ENCODE measurements around the gene SMIM21. TPM values are rescaled to one million over a fixed set of nuclear protein-coding genes. Genes with fewer than 3 reads are reported as not detected.

SMIM21 gene
- polyA plus RNA-seq, 1 donor (not counting 4 experiments of a cell fraction or from before 2014, with no cell fraction given), result not detected

DNA sequence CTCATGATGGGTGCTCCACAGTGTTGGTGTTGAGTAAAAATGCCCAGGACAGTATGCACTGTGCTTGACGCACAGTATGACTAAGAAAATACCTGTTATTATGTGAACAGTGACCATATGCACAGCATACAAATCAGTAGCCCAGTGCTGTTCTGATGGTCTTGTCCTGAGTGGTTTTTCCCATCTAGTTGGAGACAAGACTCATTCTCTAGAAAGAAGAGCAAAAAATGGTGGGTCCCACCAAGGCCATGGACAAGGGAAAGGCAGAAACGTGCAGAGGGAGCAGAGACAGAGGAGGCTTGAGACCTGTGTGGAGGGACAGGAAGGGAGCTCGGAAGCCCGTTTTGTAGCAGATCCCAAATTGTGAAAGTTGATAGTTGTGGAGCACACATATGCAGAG is 987 bp upstream of the SMIM21 start:
- FAIRE-seq (no peak), DNase-seq (ENCODE audit: low read depth, low spot score) (no peak)
- H3K79me2 ChIP-seq (ENCODE audit: control insufficient read depth, insufficient read depth, low read length), result no peaks in the 10 kb centered on the region
- H3K9ac ChIP-seq (ENCODE audit: control insufficient read depth, extremely low read depth, insufficient read depth, low read length), result no peak overlapping the region
- no peak for TF ChIP-seq EZH2 (IDR thresholded peaks at IDR 0.05; ENCODE audit: low read length)
- no peak for TF ChIP-seq CTCF (optimal IDR thresholded peaks at IDR 0.05 in 1 of 3, IDR thresholded peaks at IDR 0.05 in 1 of 3, conservative IDR thresholded peaks at IDR 0.05 in 1 of 3; ENCODE audit: extremely low read depth in 1 of 3, insufficient read depth in 2 of 3, low read length in 3 of 3)
- H2AFZ ChIP-seq (ENCODE audit: control insufficient read depth, low read length), result no peak overlapping the region
- H3K4me1 ChIP-seq (ENCODE audit: control insufficient read depth, extremely low read depth, insufficient read depth, low read length), result no peaks in the 10 kb centered on the region
- no peak overlapping the region for H3K27ac ChIP-seq (ENCODE audit: control insufficient read depth, insufficient read depth, low read length)
- no peaks in the 10 kb centered on the region for H3K9me3 ChIP-seq (ENCODE audit: control insufficient read depth, low read depth, low read length)
- no peak overlapping the region for H3K4me2 ChIP-seq (ENCODE audit: control insufficient read depth, extremely low read depth, insufficient read depth, low read depth, low read length)
- H3K9me1 ChIP-seq (ENCODE audit: control insufficient read depth, extremely low read depth, insufficient read depth, low read length), result no peaks in the 10 kb centered on the region
- dilution Hi-C loops (cut with MboI; ENCODE audit: extremely low pct_ligation_motif_present, low sequenced_read_pairs), result no loop called here
- H3K36me3 ChIP-seq (ENCODE audit: control insufficient read depth in 2 of 2, extremely low read depth in 1 of 2, insufficient read depth in 2 of 2, low read length in 2 of 2), result no peaks in the 10 kb centered on the region
- no peaks in the 10 kb centered on the region for H4K20me1 ChIP-seq (ENCODE audit: control insufficient read depth, extremely low read depth, insufficient read depth, low read length)
- peaks cover 3% of the 10 kb centered on the region for H3K27me3 ChIP-seq (ENCODE audit: control insufficient read depth, extremely low read depth, insufficient read depth, low read length)
- no peak overlapping the region for H3K4me3 ChIP-seq (ENCODE audit: control insufficient read depth in 2 of 3, extremely low read depth in 1 of 3, insufficient read depth in 2 of 3, low read depth in 1 of 3, low read length in 3 of 3)

DNA sequence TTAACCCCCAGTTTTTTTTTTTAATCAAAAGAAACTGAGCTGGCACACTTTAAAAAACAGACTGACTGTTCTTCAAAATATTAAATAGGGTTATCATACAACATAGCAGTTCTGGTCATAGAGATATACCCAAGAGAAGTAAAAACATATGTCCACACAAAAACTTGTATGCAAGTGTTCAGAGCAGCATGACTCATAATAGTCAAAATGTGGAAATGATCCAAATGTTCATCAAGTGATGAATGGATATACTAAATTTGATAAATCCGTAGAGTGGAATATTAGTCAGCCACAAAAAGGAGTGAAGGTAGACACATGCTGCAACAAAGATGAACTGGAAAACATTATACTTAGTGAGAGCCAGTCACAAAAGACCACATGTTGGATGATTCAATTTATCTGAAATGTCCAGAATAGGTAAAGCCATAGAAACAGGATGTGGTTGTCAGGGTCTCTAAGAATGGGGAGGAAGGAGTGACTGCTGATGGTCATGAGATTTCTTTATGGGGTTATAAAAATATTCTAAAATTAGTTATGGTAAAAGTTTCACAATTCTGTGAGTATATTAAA is 5.1 kb downstream of the SMIM21 start:
- dilution Hi-C loops (cut with MboI; ENCODE audit: extremely low pct_ligation_motif_present, low sequenced_read_pairs), result no loop called here

More for the DNA sequence above, 5.1 kb downstream of the SMIM21 start:
- H3K9ac ChIP-seq (ENCODE audit: control insufficient read depth, extremely low read depth, insufficient read depth, low read length), result no peak overlapping the region
- H3K9me3 ChIP-seq (ENCODE audit: control insufficient read depth, low read depth, low read length), result no peaks in the 10 kb centered on the region
- H4K20me1 ChIP-seq (ENCODE audit: control insufficient read depth, extremely low read depth, insufficient read depth, low read length), result no peaks in the 10 kb centered on the region
- H3K36me3 ChIP-seq (ENCODE audit: control insufficient read depth in 2 of 2, extremely low read depth in 1 of 2, insufficient read depth in 2 of 2, low read length in 2 of 2), result no peaks in the 10 kb centered on the region
- DNase-seq (ENCODE audit: low read depth, low spot score), result no peak
- no peak for FAIRE-seq
- H3K4me2 ChIP-seq (ENCODE audit: control insufficient read depth, extremely low read depth, insufficient read depth, low read depth, low read length), result no peak overlapping the region
- H3K27ac ChIP-seq (ENCODE audit: control insufficient read depth, insufficient read depth, low read length), result no peak overlapping the region
- H3K9me1 ChIP-seq (ENCODE audit: control insufficient read depth, extremely low read depth, insufficient read depth, low read length), result no peaks in the 10 kb centered on the region
- no peak overlapping the region for H2AFZ ChIP-seq (ENCODE audit: control insufficient read depth, low read length)
- no peaks in the 10 kb centered on the region for H3K4me1 ChIP-seq (ENCODE audit: control insufficient read depth, extremely low read depth, insufficient read depth, low read length)
- H3K4me3 ChIP-seq (ENCODE audit: control insufficient read depth in 2 of 3, extremely low read depth in 1 of 3, insufficient read depth in 2 of 3, low read depth in 1 of 3, low read length in 3 of 3), result no peak overlapping the region
- TF ChIP-seq CTCF (optimal IDR thresholded peaks at IDR 0.05 in 1 of 3, IDR thresholded peaks at IDR 0.05 in 1 of 3, conservative IDR thresholded peaks at IDR 0.05 in 1 of 3; ENCODE audit: extremely low read depth in 1 of 3, insufficient read depth in 2 of 3, low read length in 3 of 3) (no peak), EZH2 (IDR thresholded peaks at IDR 0.05; ENCODE audit: low read length) (no peak)
- no peaks in the 10 kb centered on the region for H3K27me3 ChIP-seq (ENCODE audit: control insufficient read depth, extremely low read depth, insufficient read depth, low read length)
- no peaks in the 10 kb centered on the region for H3K79me2 ChIP-seq (ENCODE audit: control insufficient read depth, insufficient read depth, low read length)
